HUES64 (cell line): ENCODE data around the gene DDX23.
A peak's percentile ranks its signal among the peaks of the same experiment; 100 is the strongest.

Source experiments
- H3K27ac ChIP-seq: 2 replicates; pipeline ENCODE4 v1.7.0; 2013; ENCODE audit warnings: low read depth, low read length, inconsistent platforms
- H3K27me3 ChIP-seq: 2 replicates; pipeline ENCODE4 v1.6.1; 2013; ENCODE audit warnings: mild to moderate bottlenecking, low read length; ENCODE audit not compliant: insufficient read depth
- H3K36me3 ChIP-seq: 2 replicates; pipeline ENCODE4 v1.6.1; 2013; ENCODE audit warnings: mild to moderate bottlenecking, low read length; ENCODE audit not compliant: insufficient read depth
- H3K4me1 ChIP-seq: 2 replicates; pipeline ENCODE4 v1.6.1; 2013; ENCODE audit warnings: mild to moderate bottlenecking, low read length, moderate library complexity; ENCODE audit not compliant: insufficient read depth
- H3K4me3 ChIP-seq: 2 replicates; pipeline ENCODE4 v1.5.1; 2013; ENCODE audit warnings: mild to moderate bottlenecking, low read length, moderate library complexity
- H3K9ac ChIP-seq: 2 replicates; pipeline ENCODE4 v1.6.1; 2013; ENCODE audit warnings: mild to moderate bottlenecking, low read depth, low read length
- H3K9me3 ChIP-seq: 2 replicates; pipeline ENCODE4 v1.6.1; 2013; ENCODE audit warnings: low read depth, low read length; ENCODE audit not compliant: insufficient read depth
- WGBS: fragments of 150-250, 120-280 bp; methylation state at CpG from one replicate; pipeline ENCODE4 v1.1.7; 2013; ENCODE audit warnings: missing lambda C conversion rate; 5-methylcytosine and 5-hydroxymethylcytosine counted together

The DDX23 gene

GRCh38 chr12:48789858-48790326, 62.1 kb downstream of the DDX23 start:
- no peak overlapping the region for H3K9ac ChIP-seq
- WGBS = 8% methylated on average over 4 of the region's 4 CpGs
- H3K4me3 ChIP-seq = peak overlapping the region; percentile 90

GRCh38 chr12:48788854-48789775, 62.8 kb downstream of the DDX23 start, which contains the start of gene ADCY6:
Gene ADCY6, minus strand, starts transcription at chr12:48789089. Its CDS starts 5,655 bp downstream, at chr12:48783434.
- Histone ChIP-seq H3K27ac (peak within 1 kb of the TSS; percentile 80; the same call in 1 of the 2 replicates), H3K4me3 (peak within 1 kb of the TSS; percentile 90), H3K9me3 (no peaks in the 10 kb centered on the region), H3K36me3 (no peaks in the 10 kb centered on the region), H3K9ac (peak within 1 kb of the TSS; percentile 66), H3K27me3 (peaks cover 10% of the 10 kb centered on the region), H3K4me1 (peaks cover 14% of the 10 kb centered on the region)
- under 1% methylated on average over 86 of the region's 86 CpGs for WGBS

More at GRCh38 chr12:48789858-48790326, 62.1 kb downstream of the DDX23 start:
- Histone ChIP-seq H3K27ac (peak overlapping the region; percentile 61; the same call in 1 of the 2 replicates), H3K4me1 (peaks cover 14% of the 10 kb centered on the region), H3K27me3 (peaks cover 10% of the 10 kb centered on the region), H3K9me3 (no peaks in the 10 kb centered on the region), H3K36me3 (no peaks in the 10 kb centered on the region)

- no peaks in the 10 kb centered on the region for H3K36me3 ChIP-seq
- peak overlapping the region; percentile 46; the same call in 1 of the 2 replicates for H3K27ac ChIP-seq
- peak overlapping the region; percentile 90 for H3K4me3 ChIP-seq
- H3K4me1 ChIP-seq = peaks cover 14% of the 10 kb centered on the region
- H3K27me3 ChIP-seq = peaks cover 10% of the 10 kb centered on the region
- H3K9me3 ChIP-seq = no peaks in the 10 kb centered on the region
- under 1% methylated on average over 25 of the region's 25 CpGs for WGBS
- peak overlapping the region; percentile 60 for H3K9ac ChIP-seq
Observed at GRCh38 chr12:48788524-48788853, 63.5 kb downstream of the DDX23 start.

DNA sequence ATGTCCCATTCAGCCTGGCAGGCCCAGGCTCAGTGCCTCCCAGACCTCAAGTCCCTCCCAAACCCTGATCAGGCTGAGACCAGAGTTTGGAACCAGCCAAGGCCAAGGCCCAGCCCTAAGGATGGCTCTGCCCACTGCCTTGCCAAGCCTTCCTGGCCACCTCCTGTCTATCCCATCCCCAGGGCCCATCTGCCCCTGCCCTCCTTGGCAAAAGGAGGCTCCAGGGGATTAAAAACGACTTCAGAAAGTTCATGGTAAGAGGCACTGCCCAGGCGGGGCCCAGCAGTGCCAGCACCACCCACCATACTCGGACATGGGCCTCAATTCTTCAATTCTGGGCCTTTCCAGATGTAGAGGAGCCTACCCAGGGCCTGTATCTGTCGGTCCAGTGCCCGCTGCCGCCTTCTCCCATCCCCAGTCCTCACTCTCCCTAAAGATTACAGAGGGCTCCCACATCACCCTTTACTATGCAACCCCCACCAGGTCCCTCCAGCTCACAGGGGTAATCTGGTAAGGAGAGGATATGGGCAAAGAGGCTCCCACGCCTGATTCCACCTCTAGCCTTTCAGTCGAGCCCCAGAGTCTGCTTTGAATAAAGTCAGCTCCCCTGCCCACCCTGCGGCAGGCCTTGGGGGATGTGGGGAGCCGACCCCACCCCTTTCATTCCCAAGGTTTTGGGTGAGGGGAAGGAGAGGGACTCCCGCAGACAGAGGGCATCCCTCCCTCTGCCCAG, 64.0 kb downstream of the DDX23 start:
- 32% methylated on average over 8 of the region's 11 CpGs for WGBS
- Histone ChIP-seq H3K4me1 (peaks cover 14% of the 10 kb centered on the region), H3K36me3 (no peaks in the 10 kb centered on the region), H3K27ac (no peak overlapping the region), H3K27me3 (peaks cover 10% of the 10 kb centered on the region), H3K9ac (peak overlapping the region; percentile 60; the same call in 1 of the 2 replicates), H3K9me3 (no peaks in the 10 kb centered on the region), H3K4me3 (peak overlapping the region; percentile 90)

GRCh38 chr12:48786591-48787544, 65.1 kb downstream of the DDX23 start:
- Histone ChIP-seq H3K9me3 (no peaks in the 10 kb centered on the region), H3K4me3 (peak overlapping the region; percentile 90), H3K4me1 (peaks cover 14% of the 10 kb centered on the region), H3K9ac (no peak overlapping the region), H3K36me3 (no peaks in the 10 kb centered on the region), H3K27ac (no peak overlapping the region), H3K27me3 (peaks cover 10% of the 10 kb centered on the region)
- WGBS = 90% methylated on average over 7 of the region's 7 CpGs

- Histone ChIP-seq H3K4me3 (no peak overlapping the region), H3K9me3 (no peaks in the 10 kb centered on the region), H3K27ac (no peak overlapping the region), H3K36me3 (no peaks in the 10 kb centered on the region), H3K9ac (no peak overlapping the region), H3K4me1 (peaks cover 10% of the 10 kb centered on the region), H3K27me3 (peaks cover 10% of the 10 kb centered on the region)
- 94% methylated on average over 4 of the region's 4 CpGs for WGBS
Observed at GRCh38 chr12:48783432-48783831, 68.5 kb downstream of the DDX23 start.

DNA sequence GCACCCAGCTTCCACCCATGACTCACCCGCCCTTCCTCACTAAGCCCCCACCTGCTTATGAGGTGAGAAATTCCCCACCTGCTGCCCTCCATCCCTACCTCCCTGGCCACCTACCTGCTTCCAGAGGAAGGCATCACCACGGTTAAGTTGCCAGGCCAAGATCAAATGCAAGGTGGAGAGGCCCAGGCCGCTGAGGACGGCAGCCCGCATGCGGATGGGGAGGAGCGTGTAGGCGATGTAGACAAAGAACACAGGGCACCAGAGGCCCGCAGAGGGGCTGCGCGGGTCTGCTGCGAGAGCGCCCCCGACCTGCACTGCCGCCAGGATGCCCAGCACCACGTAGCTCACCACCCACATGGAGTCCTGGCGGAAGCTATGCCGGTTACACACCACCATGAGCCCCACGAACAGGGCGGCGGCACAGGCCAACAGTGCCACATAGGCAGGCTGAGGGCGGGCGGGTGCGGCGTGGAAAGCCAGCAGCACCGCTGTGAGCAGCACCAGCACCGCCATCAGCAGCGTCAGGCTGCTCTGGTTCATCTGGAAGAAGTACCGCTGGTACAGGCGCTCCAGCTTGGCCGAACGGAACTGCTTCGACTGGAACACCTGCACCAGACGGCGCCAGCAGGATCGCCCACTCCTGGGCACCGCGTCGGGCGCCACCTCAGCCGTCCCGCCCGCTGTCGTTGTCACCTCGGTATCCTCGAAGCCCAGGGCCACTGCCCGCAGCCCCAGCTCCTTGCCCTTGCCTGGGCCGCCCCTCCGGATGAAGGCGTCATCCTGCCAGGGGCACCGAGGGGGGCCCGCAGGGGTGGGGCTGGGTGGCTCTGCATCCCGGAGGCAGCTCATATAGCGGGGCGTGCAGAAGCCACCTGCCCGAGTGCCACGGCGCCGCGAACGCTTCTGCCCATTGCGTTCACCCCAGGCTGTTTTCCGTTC, 69.2 kb downstream of the DDX23 start:
- H3K4me3 ChIP-seq = no peak overlapping the region
- no peaks in the 10 kb centered on the region for H3K9me3 ChIP-seq
- H3K9ac ChIP-seq = no peak overlapping the region
- no peak overlapping the region for H3K27ac ChIP-seq
- WGBS = 92% methylated on average over 63 of the region's 63 CpGs
- H3K4me1 ChIP-seq = peaks cover 8% of the 10 kb centered on the region
- peaks cover 5% of the 10 kb centered on the region for H3K27me3 ChIP-seq
- no peaks in the 10 kb centered on the region for H3K36me3 ChIP-seq

- Histone ChIP-seq H3K9me3 (no peaks in the 10 kb centered on the region), H3K36me3 (no peaks in the 10 kb centered on the region), H3K27me3 (no peaks in the 10 kb centered on the region), H3K9ac (no peak overlapping the region), H3K4me1 (peaks cover 4% of the 10 kb centered on the region; the same call in 1 of the 2 replicates), H3K27ac (no peak overlapping the region), H3K4me3 (no peak overlapping the region)
- 83% methylated on average over 9 of the region's 9 CpGs for WGBS
Observed at GRCh38 chr12:48781750-48782456, 70.1 kb downstream of the DDX23 start.

GRCh38 chr12:48780381-48781025, 71.5 kb downstream of the DDX23 start:
- Histone ChIP-seq H3K27me3 (no peaks in the 10 kb centered on the region), H3K9me3 (no peaks in the 10 kb centered on the region), H3K27ac (no peak overlapping the region), H3K4me3 (no peak overlapping the region), H3K9ac (no peak overlapping the region), H3K4me1 (peaks cover 4% of the 10 kb centered on the region; the same call in 1 of the 2 replicates), H3K36me3 (no peaks in the 10 kb centered on the region)
- WGBS = 91% methylated on average over 11 of the region's 11 CpGs
